Common myeloid progenitor, CD34-positive (primary cell): Measurements from ENCODE around the gene HOXC9.

Experiments
- CTCF ChIA-PET: fragments of 350-600 bp; sonication (Branson Sonifier 250); formaldehyde crosslinking; loops from one replicate; lab custom pipeline; 2021; ENCODE audit warnings: antibody characterized with exemption; lab: Charles Lee
- POLR2A ChIA-PET: fragments of 350-600 bp; sonication (Branson Sonifier 250); formaldehyde crosslinking; loops from one replicate; lab custom pipeline; 2021; ENCODE audit warnings: antibody characterized with exemption; lab: Charles Lee
- DNase-seq, 3 donors: peaks; one replicate each; pipeline versions ENCODE4 v3.0.0 to v3.0.0-alpha.2; 2013
- H3K27ac ChIP-seq, 2 experiments: 1 replicate in 1 of 2; 2 replicates in 1 of 2; pipeline ENCODE4 v1.7.0; 2013; ENCODE audit warnings: inconsistent platforms in 2 of 2, low read length in 2 of 2, mild to moderate bottlenecking in 2 of 2, low read depth in 1 of 2, moderate library complexity in 1 of 2; ENCODE audit not compliant: severe bottlenecking in 2 of 2, insufficient read depth in 1 of 2, poor library complexity in 1 of 2
- H3K27me3 ChIP-seq, 5 experiments: replicated peaks in 2 of 5; 1 replicate in 3 of 5; 2 replicates in 2 of 5; pipeline versions ENCODE4 v1.6.1 to v1.7.0; 2013; ENCODE audit warnings: low read length in 4 of 5, mild to moderate bottlenecking in 2 of 5, moderate library complexity in 2 of 5, inconsistent platforms in 1 of 5; ENCODE audit not compliant: insufficient read depth in 5 of 5, control insufficient read depth in 4 of 5
- H3K36me3 ChIP-seq, 4 experiments: 1 replicate in 2 of 4; 2 replicates in 2 of 4; pipeline versions ENCODE4 v1.6.1 to v1.7.0; 2013; ENCODE audit warnings: low read length in 3 of 4, control low read depth in 1 of 4, mild to moderate bottlenecking in 1 of 4; ENCODE audit not compliant: control insufficient read depth in 4 of 4, insufficient read depth in 4 of 4
- H3K4me1 ChIP-seq, 4 experiments: 1 replicate in 3 of 4; 2 replicates in 1 of 4; pipeline versions ENCODE4 v1.6.1 to v1.7.1; 2013; ENCODE audit warnings: low read length in 3 of 4, mild to moderate bottlenecking in 3 of 4, control low read depth in 1 of 4, inconsistent platforms in 1 of 4, moderate library complexity in 1 of 4; ENCODE audit not compliant: control insufficient read depth in 4 of 4, insufficient read depth in 4 of 4; ENCODE audit errors: control extremely low read depth in 1 of 4
- H3K4me3 ChIP-seq, 7 experiments: 1 replicate in 4 of 7; 2 replicates in 3 of 7; pipeline versions ENCODE4 v1.5.1 to v1.7.0; 2013; ENCODE audit warnings: mild to moderate bottlenecking in 7 of 7, low read length in 6 of 7, moderate library complexity in 6 of 7, inconsistent platforms in 2 of 7, low read depth in 2 of 7, control low read depth in 1 of 7; ENCODE audit not compliant: insufficient read depth in 4 of 7, control insufficient read depth in 1 of 7; ENCODE audit errors: extremely low read depth in 1 of 7
- H3K9me3 ChIP-seq, 5 experiments: 1 replicate in 4 of 5; 2 replicates in 1 of 5; pipeline versions ENCODE4 v1.6.1 to v1.7.1; 2013; ENCODE audit warnings: low read length in 4 of 5, mild to moderate bottlenecking in 2 of 5, inconsistent platforms in 1 of 5, low read depth in 1 of 5, moderate library complexity in 1 of 5; ENCODE audit not compliant: control insufficient read depth in 4 of 5, insufficient read depth in 2 of 5; ENCODE audit errors: control extremely low read depth in 1 of 5
- WGBS: methylation state at CpG from one replicate; pipeline ENCODE4 v1.1.5; 2013; ENCODE audit not compliant: insufficient coverage; 5-methylcytosine and 5-hydroxymethylcytosine counted together

HOXC9 gene

GRCh38 chr12:53996240-53997203 is 3.4 kb upstream of the HOXC9 start:
- peak overlapping the region in 1 of 2 experiments; percentile 70 for H3K27ac ChIP-seq
- DNase-seq, result no peak
- peaks cover 10 to 100% (median 65%) of the 10 kb centered on the region in 5 experiments for H3K27me3 ChIP-seq
- no peaks in the 10 kb centered on the region for H3K9me3 ChIP-seq
- 10% methylated on average over 20 of the region's 29 CpGs for WGBS
- ChIA-PET POLR2A (interaction anchor here (0.5 kb wide), 1 partner anchor 122 kb away, joined by 3 read pairs; no protein-coding TSS in a partner anchor), CTCF (interaction anchor here (1.3 to 7.5 kb wide), 2 partner anchors 10 to 219 kb away, joined by 5 to 46 read pairs; partner anchors contain the start of gene HOXC10)
- peak overlapping the region in 4 of 7 experiments; percentile 16 to 72 (median 60) for H3K4me3 ChIP-seq
- peaks cover 0 to 29% (median 16%) of the 10 kb centered on the region in 4 experiments for H3K4me1 ChIP-seq
- no peaks in the 10 kb centered on the region for H3K36me3 ChIP-seq

GRCh38 chr12:53997204-53998109 is 2.5 kb upstream of the HOXC9 start:
- no peak for DNase-seq
- Histone ChIP-seq H3K27ac (no peak overlapping the region), H3K36me3 (no peaks in the 10 kb centered on the region), H3K4me3 (no peak overlapping the region), H3K4me1 (peaks cover 0 to 29% (median 16%) of the 10 kb centered on the region in 4 experiments), H3K9me3 (no peaks in the 10 kb centered on the region), H3K27me3 (peaks cover 14 to 100% (median 61%) of the 10 kb centered on the region in 5 experiments)
- WGBS, result 5% methylated on average over 33 of the region's 35 CpGs
- POLR2A ChIA-PET, result no interaction called here
- CTCF ChIA-PET, result interaction anchor here (0.8 to 7.5 kb wide), 4 partner anchors 11 to 218 kb away, joined by 3 to 46 read pairs (median 6); partner anchors contain the start of gene HOXC10

GRCh38 chr12:53998110-53998899 is 1.7 kb upstream of the HOXC9 start:
- Histone ChIP-seq H3K27me3 (peaks cover 8 to 100% (median 63%) of the 10 kb centered on the region in 5 experiments), H3K36me3 (no peaks in the 10 kb centered on the region), H3K4me3 (no peak overlapping the region), H3K4me1 (peaks cover 0 to 29% (median 16%) of the 10 kb centered on the region in 4 experiments), H3K9me3 (no peaks in the 10 kb centered on the region), H3K27ac (no peak overlapping the region)
- no peak for DNase-seq
- ChIA-PET CTCF (interaction anchor here (0.8 to 7.5 kb wide), 4 partner anchors 12 to 217 kb away, joined by 3 to 46 read pairs (median 6); partner anchors contain the start of gene HOXC10), POLR2A (no interaction called here)
- WGBS, result 4% methylated on average over 3 of the region's 11 CpGs

- no peak for DNase-seq
- ChIA-PET CTCF (interaction anchor here (7.5 kb wide), 1 partner anchor 12 kb away, joined by 46 read pairs; the partner anchor contains the start of gene HOXC10), POLR2A (no interaction called here)
- Histone ChIP-seq H3K4me1 (peaks cover 0 to 29% (median 16%) of the 10 kb centered on the region in 4 experiments), H3K36me3 (no peaks in the 10 kb centered on the region), H3K4me3 (no peak overlapping the region), H3K27ac (no peak overlapping the region), H3K9me3 (no peaks in the 10 kb centered on the region), H3K27me3 (peaks cover 3 to 100% (median 64%) of the 10 kb centered on the region in 5 experiments)
- 19% methylated on average over 5 of the region's 13 CpGs for WGBS
Observed at GRCh38 chr12:53998900-53999236, 1.1 kb upstream of the HOXC9 start.

- WGBS, result 2% methylated on average over 25 of the region's 35 CpGs
- Histone ChIP-seq H3K27me3 (peaks cover 3 to 100% (median 61%) of the 10 kb centered on the region in 5 experiments), H3K4me1 (peaks cover 0 to 28% (median 14%) of the 10 kb centered on the region in 4 experiments), H3K4me3 (no peak overlapping the region), H3K9me3 (no peaks in the 10 kb centered on the region), H3K27ac (peak overlapping the region in 1 of 2 experiments; percentile 58), H3K36me3 (no peaks in the 10 kb centered on the region)
- ChIA-PET POLR2A (no interaction called here), CTCF (interaction anchor here (1.2 to 7.5 kb wide), 5 partner anchors 8 to 206 kb away, joined by 3 to 46 read pairs (median 6); partner anchors contain the start of gene HOXC10)
- DNase-seq, result no peak
Observed at GRCh38 chr12:53999559-54000115, 324 bp upstream of the HOXC9 start.
